NCI-H2227 treated with DMSO at 0.1 percent for 48 hours (cell line): ENCODE data around the gene ZDHHC14.

ENCODE experiments used
- DNase-seq: peaks from one replicate; lab custom pipeline; 2025; lab: John Stamatoyannopoulos, UW

Gene ZDHHC14

DNA sequence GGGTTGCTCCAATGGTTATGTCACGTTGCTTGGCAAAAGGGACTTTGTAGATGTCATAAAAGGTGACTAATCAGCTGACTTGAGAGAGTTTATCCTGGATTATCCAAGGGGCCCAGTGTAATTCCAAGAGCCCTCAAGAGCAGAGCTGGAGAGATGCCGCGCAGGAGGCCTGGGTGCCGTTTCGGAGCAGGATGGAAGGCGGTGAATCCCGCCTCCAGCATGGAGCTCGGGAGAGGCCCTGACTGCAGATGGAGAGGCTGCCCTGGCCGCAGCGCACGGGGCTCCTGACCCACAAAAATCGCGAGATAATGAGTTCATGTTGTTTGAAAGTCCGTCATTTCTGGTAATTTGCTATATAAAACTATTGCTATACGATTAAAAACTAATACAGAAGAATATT is 219.8 kb downstream of the ZDHHC14 start:
- no peak for DNase-seq

DNA sequence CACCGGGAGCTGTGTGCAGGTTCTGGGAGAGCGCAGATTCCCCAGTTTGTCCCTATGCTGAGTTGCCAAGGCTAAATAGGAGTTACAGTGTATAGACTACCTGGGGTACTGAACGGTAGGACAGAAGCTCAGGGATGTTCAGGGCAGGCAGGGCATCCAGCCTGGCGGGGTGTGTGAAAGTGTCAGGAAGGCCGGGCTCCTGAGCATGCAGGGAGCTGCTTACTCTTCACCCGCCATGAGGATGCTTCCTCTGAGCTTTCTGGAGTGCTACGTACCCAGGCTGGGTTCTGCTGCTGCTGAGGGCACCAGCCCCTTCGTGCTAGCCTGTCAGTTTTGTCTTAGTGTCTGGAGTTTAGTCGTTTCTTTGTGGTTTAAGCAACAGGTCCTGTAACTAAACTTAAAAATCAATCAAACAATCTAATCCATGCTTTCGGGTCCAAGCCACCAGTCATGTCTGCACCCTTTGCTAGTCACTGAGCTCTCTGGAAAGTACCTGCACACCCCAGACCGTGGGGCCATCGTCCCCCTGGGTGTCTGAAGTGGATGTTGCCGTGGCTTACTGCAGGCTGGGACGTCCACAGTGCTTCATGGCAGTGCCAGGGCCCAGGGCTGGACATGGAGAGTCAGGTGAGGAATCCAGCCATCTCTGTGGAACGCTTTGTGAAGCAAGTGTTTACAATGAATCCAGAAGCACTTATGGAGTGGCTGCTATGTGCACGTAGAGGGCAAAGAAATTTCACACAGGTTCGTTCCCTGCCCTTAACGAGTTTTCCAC is 221.7 kb downstream of the ZDHHC14 start:
- no peak for DNase-seq

DNA sequence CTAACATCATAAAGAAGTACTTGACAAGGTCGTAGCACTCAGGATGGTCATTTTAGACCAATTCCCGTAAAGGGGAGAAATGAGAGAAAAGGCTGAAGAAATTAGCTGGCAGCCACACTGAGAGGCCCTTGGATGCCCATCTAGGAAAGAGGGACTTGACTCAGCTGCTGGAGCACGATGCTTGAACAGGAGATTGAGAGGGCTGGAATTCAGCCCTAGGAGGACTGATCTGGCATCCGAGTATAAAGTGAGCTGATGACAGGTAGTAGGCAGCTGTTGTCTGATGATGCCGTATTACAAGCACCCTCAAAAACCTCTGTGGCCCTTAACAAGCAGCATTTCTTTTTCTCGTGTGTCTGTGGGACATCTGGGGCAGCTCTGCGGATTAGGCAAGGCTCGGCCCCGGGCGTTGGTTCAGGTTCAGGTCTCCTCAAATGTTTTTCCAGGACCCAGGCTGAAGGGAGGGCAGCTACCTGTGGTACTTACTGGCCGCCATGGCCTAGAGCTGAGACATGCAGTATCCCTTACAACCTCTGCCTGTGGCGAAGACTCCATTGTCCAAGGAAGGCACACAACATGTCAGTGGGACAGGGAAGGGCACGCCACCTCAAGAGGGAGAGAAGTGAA is 222.4 kb downstream of the ZDHHC14 start:
- DNase-seq: no peak

DNA sequence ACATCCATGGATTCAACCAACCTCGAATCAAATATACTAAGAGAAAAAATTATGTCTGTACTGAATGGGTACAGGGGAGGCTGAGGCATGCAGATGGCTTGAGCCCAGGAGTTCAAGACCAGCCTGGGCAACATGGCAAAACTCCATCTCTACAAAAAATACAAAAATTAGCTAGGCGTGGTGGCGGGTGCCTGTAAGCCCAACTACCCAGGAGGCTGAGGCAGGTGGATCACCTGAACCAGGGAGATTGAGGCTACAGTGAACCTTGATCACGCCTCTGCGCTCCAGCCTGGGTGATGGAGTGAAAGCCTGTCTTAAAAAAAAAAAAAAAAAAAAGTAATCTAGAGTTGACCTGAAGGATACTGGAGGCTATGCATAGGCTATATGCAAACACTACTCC is 223.0 kb downstream of the ZDHHC14 start:
- no peak for DNase-seq

DNA sequence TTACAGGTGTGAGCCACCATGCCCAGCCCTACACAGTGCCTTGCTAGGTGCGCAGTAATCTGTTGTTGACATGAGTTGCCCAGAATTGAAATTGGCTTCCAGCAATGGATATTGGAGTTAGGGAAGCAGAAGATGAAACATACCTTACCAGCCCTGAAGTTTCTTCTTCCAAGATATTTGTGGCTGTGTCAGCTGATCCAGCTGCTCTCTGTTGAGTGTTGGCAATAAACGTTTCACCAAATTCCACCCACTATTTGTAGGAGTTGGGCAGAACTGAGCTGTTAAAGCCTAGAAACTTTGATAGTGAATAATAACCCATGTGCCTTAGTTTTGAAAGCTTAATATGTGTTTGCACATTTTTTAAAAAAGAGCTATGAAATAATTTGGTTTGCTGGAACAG is 223.8 kb downstream of the ZDHHC14 start:
- no peak for DNase-seq

DNA sequence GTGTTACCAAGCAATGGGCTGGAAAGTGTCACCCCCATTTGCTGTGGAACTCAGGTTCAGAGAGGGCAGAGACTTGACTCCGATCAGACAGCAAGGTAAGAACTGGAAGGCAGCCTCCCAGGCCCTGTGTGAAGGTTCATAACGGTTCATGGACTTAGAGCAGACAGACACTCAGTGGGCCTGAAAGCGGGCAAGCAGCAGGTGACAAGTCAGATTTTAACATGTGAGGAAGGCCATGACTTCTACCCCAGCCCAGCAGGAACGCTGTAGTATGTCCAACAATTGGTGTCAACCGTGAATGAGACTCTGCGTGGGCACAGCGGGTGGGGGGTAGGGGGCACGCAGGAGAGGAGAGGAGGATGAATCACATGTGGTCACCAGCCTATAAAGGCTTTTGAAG is 224.5 kb downstream of the ZDHHC14 start:
- DNase-seq: no peak

DNA sequence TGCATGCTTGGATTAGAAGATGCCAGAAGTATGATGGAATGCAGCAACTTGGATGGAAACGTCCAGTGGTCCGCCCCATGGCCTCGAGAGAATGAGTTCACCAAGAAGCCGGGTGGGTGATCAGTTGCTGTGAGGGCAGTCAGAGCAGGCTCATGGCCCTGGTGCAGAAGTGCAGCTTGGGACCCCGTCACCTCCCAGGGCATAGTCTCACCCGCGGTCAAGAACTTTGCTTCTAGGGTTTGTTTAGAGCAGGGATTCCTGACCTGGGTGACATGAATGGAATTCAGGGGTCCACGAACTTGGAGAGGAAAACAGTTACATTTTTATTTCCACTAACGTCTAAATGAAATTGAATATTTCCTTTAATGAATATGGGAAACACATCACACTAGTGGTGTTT is 225.5 kb downstream of the ZDHHC14 start:
- DNase-seq: no peak

DNA sequence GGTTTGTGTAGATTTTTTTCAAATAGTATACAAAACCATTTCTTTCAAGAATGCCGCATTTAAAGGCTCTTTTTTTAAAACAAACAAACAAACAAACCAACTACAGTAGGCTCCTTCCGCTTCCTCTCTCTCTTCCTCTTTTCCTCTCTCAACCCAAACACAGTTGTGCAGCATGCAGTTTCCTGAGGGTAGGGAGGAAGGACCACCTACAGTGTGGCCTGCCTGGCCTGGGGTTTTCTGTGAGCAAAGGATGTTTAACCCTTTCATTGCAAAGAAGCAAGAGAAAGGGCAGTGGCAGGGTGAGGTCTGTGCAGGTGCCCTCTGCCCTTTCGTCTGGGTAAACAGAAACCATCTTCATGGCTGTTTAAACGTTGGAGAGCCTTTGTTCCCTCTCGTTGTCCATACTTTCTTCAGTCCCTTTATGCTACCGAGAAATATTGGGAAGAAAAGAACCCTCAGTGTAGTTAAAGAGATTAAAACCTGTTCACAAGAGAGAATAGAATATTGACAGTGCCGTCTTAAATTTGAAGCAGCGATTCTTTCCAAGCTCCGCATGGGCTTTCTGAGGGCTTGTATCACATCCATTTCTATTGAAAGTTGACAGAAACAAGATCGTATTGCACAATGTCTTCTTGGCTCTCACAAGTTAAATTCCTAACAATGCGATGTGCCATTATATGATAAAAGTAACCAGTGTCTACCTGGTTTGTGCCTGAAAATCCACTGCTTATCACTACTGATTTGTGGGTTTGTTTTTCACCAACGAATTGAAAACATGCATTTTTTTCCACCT is 226.5 kb downstream of the ZDHHC14 start:
- no peak for DNase-seq

DNA sequence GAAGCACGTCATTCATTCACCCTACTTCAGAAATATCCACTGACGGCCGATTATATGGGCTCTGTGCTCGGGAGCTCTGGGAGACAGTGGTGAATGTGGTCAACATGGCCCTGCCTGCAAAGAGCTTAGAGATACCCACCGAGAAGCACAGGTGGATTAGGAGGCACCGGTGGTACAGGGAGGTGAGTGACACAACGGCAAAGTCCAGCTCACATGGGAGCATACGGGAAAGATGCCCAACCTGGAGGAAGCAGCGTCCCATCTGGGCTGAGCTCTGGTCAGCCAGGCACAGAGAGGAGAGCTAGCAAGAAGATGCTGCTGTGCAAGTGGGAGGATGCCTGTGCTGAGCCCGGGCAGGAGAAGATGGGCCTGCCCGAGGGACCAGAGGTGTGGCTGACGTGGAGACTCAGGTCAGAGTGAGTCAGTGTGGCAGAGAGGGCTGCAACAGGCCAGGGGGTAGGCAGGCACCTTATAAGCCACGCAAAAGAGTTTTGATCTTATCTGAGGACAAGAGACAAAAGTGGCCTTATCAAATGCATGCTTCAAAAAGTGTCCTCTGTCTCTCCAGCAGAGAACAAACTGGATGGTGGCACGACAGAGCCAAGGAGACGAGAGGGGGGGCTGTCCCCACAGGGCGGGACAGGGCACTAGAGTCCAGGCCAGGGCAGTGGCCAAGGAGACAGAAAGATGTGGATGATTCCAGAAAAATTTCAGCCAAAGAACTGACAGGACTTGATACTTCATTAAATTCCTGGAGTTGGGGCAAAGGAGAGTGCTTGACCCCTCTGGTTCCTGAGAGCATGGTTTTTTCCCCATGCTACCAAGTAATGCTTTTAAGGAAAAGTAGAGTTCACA is 227.5 kb downstream of the ZDHHC14 start:
- DNase-seq: no peak

DNA sequence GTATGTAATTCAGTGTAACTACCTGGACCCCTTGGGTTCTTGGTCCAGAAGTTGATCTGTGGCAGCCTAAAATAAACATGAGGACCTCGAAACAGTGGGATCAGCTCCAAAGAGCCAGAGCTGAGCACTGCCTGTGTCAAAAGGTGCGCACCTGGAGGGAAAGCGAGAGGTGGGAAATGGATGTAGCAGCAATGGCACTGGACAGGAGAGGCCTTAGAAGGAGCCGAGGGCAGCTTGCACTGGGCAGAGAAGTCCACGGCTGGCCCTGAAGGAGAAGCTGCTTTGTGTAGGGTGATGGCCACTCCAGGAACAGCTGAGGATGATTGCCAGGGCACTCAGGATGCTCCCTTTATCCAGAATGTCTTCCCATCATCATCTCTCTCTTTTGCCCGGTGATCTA is 228.1 kb downstream of the ZDHHC14 start:
- no peak for DNase-seq

DNA sequence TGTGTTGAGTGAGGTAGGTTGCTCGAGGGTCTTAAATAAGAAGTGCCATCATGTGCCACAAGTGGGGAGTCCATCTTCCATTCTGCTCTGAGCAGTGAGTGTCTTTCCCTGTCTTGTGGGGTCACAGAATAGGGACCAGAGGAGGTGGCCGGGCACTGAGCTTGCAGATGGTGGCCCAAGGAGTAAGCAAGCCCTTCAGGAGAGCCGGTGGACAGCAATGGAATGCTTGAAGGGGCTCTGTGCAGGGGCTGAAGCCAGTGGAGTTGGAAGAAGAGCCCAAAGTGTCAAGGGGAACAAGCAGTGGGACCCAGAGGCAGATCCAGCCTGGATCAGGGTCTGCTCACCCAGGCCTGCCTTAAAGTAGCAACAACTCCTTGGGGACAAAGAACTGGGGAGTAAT is 228.6 kb downstream of the ZDHHC14 start:
- DNase-seq: no peak

DNA sequence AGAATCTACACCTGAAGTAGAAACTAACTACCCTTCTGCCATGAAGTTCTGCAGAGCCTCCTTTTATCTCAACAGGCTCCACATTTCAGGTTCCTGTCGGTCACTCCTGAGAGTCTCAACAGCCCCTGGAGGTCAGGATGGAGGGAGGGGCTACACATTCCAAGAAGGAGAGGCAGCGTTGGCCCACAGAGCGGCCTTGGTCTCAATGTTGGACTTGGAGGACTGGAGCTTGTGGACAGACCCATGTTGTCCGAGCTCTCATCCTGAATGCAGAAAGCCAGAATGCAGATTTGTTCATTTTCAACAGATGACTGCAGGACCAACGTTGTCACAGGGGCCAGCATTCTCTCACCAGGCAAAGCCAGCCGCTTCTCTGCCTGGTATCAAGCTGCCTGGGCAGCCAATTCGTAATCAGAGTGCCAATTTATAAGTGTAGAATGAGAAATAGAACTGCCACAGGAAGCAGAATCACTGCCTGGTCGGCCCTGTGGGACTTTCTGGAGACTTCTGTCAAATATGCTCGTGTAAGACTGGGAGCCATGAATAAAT is 229.5 kb downstream of the ZDHHC14 start:
- DNase-seq: no peak

DNA sequence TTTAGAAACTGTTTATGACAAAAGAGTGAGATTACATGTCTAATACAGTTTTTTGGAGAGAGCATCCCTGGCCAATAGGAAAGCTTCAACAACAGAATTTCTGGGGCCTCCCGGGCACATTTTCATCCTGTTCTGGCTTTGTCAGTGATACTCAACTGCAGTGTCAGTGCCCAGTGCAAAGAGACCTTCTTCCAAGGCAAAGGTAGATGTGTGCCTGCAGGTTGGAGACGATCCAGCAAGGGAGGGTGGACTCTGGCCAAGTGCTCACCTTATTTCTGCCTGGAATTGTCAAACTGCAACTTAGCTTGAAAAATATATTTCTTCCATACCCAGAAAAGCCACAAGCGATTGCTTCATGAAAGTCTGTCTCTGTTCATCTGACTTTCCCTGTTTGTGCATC is 230.4 kb downstream of the ZDHHC14 start:
- DNase-seq: no peak

DNA sequence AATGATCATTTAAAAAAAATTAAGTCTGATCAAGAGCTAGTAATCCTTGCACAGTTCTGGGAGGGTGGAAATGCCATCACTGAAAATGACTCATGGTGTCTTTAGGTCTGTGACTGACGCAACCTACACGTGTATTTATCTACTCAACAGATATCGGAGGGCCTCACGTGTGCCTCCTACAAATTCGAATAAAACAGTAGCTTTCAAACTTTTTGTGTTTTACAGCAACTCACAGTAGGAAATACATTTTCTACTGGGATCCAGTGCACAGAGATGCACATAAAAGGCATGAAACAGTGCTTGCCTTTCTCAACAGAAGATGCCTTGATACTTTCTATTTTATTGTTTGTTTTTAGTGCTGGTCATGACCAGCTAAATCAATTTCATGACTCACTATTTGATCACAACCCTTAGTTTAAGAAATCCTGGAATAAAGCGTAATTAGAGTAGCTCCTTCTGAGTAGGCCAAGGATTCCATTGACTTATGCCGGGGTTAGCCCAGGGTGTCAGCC is 232.1 kb downstream of the ZDHHC14 start:
- DNase-seq: no peak

DNA sequence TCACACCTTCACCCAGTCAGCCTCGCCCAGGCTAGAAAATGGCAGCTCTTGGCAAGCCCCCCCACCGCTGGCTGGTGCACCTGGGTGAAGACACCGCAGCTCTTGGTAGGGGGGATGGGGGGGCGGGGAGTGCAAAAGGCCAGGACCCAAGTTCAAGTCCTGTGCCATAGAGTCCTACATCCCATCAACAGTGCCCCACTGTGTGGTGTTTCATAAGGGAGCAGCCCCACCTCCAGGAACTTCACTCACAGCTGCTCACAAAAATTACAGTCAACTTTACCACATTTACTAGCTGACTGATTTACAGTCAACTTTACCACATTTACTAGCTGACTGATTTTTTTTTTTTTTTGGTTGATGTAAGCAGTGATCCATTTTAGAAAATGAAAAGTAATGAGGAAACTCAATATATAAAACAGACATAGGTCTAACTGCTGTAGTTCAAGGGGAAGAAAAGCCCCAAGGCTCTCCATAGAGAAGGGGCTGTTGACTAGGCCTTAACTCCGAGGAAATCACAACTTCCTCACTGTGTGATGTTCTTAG is 233.1 kb downstream of the ZDHHC14 start:
- DNase-seq: no peak

DNA sequence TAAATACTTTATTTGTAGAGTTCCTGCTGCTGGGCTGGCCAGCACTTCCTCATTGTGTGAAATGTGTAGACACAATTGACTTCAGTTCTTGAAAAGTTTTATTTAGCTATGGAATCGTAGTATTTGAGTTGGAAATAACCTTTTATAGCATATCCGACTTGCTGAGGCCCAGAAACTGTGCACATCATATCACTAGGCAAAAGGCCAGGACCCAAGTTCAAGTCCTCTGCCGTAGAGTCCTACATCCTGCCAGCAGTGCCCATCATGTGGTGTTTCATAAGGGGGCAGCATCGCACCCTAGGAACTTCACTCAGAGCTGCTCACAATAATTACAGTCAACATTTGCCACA is 234.4 kb downstream of the ZDHHC14 start:
- no peak for DNase-seq

DNA sequence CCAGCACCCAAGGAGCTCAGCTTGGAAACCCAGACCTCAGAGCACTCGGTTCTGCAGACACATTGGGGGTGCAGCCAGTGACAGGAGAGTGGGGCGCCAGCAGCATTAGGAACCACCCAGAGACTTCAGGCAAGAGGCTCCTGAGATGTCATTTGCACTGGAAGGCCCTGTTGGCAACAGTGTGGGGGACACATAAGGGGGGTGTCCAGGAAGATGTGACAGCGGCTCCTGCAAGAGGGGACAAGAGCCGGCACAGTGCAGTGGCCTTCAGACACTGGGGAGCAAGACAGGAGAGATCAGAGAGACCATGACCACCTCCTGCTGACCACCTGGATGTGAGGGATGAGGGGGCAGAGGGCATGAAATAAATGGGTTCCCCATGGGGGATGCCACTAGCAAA is 235.0 kb downstream of the ZDHHC14 start:
- no peak for DNase-seq

DNA sequence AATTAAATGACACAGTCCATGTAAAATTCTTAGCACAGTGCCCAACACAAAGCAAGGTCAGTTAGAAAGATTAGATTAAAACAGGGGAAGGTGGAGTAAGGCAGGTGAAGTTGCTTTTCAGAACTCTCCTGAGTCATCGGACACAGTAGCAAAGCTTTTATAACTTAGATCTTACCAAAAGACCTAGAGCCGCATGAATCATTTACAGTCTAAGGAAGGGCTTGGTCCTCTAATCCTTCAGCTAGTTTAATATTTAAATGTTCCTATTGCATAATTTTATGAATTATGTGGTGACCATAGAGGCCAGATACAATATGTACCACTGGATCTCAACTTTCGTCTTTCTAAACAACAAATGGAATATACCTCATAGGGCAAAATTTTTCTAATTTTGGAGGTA is 240.0 kb downstream of the ZDHHC14 start:
- no peak for DNase-seq

DNA sequence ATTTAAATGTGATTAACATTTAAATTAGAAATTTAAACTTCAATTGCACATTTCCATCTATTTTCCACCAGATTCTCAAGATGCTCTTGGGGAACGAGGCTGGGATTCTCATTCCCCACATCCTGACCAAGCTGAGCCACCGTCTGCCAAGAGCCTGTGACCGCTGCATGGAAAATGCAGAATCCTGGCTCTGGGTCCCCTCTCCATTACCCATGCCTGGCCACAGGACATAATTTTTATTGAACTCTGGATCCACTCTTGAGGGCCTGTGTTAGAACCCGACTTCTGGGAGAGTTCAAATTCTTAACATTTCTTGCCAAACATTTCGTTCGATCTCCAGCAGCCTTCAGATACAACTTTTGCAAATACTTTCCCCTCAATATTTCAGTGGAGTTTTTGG is 240.4 kb downstream of the ZDHHC14 start:
- no peak for DNase-seq

DNA sequence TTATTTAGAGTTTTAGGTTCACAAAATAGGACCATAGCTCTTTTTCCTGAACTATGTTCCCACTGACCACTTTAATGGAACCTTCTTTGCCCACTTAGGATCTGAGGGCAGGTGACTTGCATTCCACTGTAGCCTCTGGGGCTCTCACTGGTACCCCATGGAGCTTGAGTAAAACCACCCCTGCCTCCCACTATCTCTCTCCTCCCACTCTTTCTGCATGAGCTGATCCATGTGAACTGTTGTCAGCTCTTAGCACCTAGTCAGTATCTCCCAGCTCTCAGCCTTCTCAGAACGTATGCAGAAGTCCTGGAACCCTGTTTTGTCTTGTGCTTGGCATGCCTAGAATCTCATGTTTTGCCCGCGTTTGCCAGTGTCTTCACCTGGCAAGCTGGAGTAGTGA is 241.4 kb downstream of the ZDHHC14 start:
- no peak for DNase-seq

DNA sequence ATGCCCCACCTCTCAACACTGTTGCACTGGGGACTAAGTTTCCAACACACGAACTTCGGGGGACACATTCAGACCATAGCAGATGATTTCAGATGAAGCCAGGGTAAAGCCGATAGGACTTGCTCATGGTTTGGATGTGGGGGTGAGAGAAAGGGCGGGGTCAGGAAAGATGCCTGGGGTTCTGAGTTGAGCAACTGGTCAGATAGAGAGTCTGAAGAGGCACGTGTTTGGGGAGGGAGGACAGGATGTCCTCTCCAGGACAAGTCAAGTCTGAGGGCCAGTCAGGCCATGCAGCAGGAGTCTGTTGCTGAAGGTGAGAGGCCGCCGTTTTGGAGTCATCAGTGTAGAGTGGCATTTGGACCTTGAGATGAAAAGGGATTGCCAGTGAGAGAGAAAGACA is 244.1 kb downstream of the ZDHHC14 start:
- no peak for DNase-seq

DNA sequence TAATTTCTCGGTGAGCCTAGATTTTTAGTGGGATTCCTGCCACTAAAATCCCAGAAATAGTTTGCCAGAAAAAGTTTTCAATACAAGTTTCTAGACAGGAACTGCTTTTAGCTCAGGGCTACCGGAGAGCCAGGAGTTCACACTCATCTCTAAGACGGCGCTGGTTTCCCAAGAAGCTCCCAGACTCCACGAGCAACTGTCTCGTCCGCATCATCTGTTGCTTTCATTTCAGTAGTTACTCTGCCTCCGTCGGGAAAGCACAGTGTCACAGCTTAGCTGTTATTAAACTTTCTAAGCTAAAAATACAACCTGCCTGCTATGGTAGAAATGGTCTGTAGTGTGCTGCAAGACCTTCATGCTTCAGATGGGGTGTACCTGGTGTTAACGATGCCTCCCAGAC is 244.8 kb downstream of the ZDHHC14 start:
- no peak for DNase-seq
